VCaP (cell line): Measurements from ENCODE around the gene GRIN2A.

Experiments used
- H3K27ac ChIP-seq: fragments of 450-650 bp; 2 replicates; pipeline ENCODE4 v1.5.1; 2017
- CTCF ChIP-seq: fragments of 450-650 bp; conservative IDR thresholded peaks from 2 replicates; pipeline ENCODE4 v1.5.1; 2017; ENCODE audit warnings: mild to moderate bottlenecking, moderate library complexity

Gene GRIN2A

GRCh38 chr16:9919460-9919859 is 262.8 kb downstream of the GRIN2A start:
- no peak overlapping the region for H3K27ac ChIP-seq
- TF ChIP-seq CTCF: no peak

- TF ChIP-seq CTCF: no peak
- no peak overlapping the region for H3K27ac ChIP-seq
Observed at GRCh38 chr16:9917691-9918090, 264.5 kb downstream of the GRIN2A start.

- H3K27ac ChIP-seq: no peak overlapping the region
- TF ChIP-seq CTCF: no peak
Observed at GRCh38 chr16:9913604-9914326, 268.5 kb downstream of the GRIN2A start.

- no peak for TF ChIP-seq CTCF
- no peak overlapping the region for H3K27ac ChIP-seq
Observed at GRCh38 chr16:9911989-9912388, 270.2 kb downstream of the GRIN2A start.

- TF ChIP-seq CTCF: no peak
- H3K27ac ChIP-seq: no peak overlapping the region
Observed at GRCh38 chr16:9911231-9911630, 271.0 kb downstream of the GRIN2A start.

- H3K27ac ChIP-seq: no peak overlapping the region
- TF ChIP-seq CTCF: no peak
Observed at GRCh38 chr16:9909072-9909825, 273.0 kb downstream of the GRIN2A start.

GRCh38 chr16:9908613-9909012 is 273.6 kb downstream of the GRIN2A start:
- TF ChIP-seq CTCF: no peak
- H3K27ac ChIP-seq: no peak overlapping the region
